NOMO-1 treated with dmso at 0.1 percent for 144 hours (cell line): ENCODE measurements around the gene ELOVL6.

Source experiments
- DNase-seq: peaks from one replicate; lab custom pipeline; 2025; ENCODE audit not compliant: unreplicated experiment; lab: John Stamatoyannopoulos, UW

The ELOVL6 gene

GRCh38 chr4:109998867-109999584 is 199.4 kb downstream of the ELOVL6 start:
- no peak for DNase-seq

GRCh38 chr4:109996526-109996925 is 201.9 kb downstream of the ELOVL6 start:
- no peak for DNase-seq
